Ishikawa (cell line): Measurements from ENCODE around the gene CCDC187.
A peak's percentile ranks its signal among the peaks of the same experiment; 100 is the strongest.

ENCODE experiments used
- CEBPB ChIP-seq: IDR thresholded peaks from 2 replicates; pipeline ENCODE4 v1.6.1; 2012
- CREB1 ChIP-seq: IDR thresholded peaks from 2 replicates; pipeline ENCODE4 v1.6.1; 2012; ENCODE audit warnings: low read depth
- EGR1 ChIP-seq: IDR thresholded peaks from 2 replicates; pipeline ENCODE4 v1.6.1; 2012
- EP300 ChIP-seq: IDR thresholded peaks from 2 replicates; pipeline ENCODE4 v1.6.1; 2012; ENCODE audit warnings: borderline replicate concordance
- FOXM1 ChIP-seq: IDR thresholded peaks from 2 replicates; pipeline ENCODE4 v1.6.1; 2012; ENCODE audit warnings: low read depth, borderline replicate concordance
- NFIC ChIP-seq: IDR thresholded peaks from 2 replicates; pipeline ENCODE4 v1.6.1; 2012
- RAD21 ChIP-seq: IDR thresholded peaks from 2 replicates; pipeline ENCODE4 v1.6.1; 2012; ENCODE audit warnings: low read depth
- REST ChIP-seq: IDR thresholded peaks from 2 replicates; pipeline ENCODE4 v1.6.1; 2012; ENCODE audit warnings: low read depth, mild to moderate bottlenecking
- TAF1 ChIP-seq: IDR thresholded peaks from 2 replicates; pipeline ENCODE4 v1.6.1; 2012; ENCODE audit warnings: low read depth, mild to moderate bottlenecking
- TCF12 ChIP-seq: IDR thresholded peaks from 2 replicates; pipeline ENCODE4 v1.6.1; 2012; ENCODE audit warnings: low read depth
- TEAD4 ChIP-seq: IDR thresholded peaks from 2 replicates; pipeline ENCODE4 v1.6.1; 2012
- YY1 ChIP-seq: IDR thresholded peaks from 2 replicates; pipeline ENCODE4 v1.6.1; 2012; ENCODE audit warnings: low read depth
- ZBTB7A ChIP-seq: IDR thresholded peaks from 2 replicates; pipeline ENCODE4 v1.6.1; 2012; ENCODE audit warnings: low read depth
- TF ChIP-seq, protein P1 (sequence below): IDR thresholded peaks from 2 replicates; pipeline ENCODE4 v1.6.1; 2012
- TF ChIP-seq, protein P2 (sequence below): IDR thresholded peaks from 2 replicates; pipeline ENCODE4 v1.6.1; 2012

The CCDC187 gene

GRCh38 chr9:136285501-136286358 is 18.2 kb downstream of the CCDC187 start:
- TF ChIP-seq CREB1: no peak

- TF ChIP-seq NFIC: no peak
- TF ChIP-seq TEAD4: no peak
- 0 out of 2 replicates have a peak, but pooled peaks have one; percentile 29 for TF ChIP-seq ZBTB7A
- TF ChIP-seq, protein P1, sequence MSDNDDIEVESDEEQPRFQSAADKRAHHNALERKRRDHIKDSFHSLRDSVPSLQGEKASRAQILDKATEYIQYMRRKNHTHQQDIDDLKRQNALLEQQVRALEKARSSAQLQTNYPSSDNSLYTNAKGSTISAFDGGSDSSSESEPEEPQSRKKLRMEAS: no peak
- TF ChIP-seq YY1: no peak
- no peak for TF ChIP-seq CEBPB
- no peak for TF ChIP-seq RAD21
These were observed 18.9 kb downstream of the CCDC187 start for GRCh38 chr9:136284951-136285350.

DNA sequence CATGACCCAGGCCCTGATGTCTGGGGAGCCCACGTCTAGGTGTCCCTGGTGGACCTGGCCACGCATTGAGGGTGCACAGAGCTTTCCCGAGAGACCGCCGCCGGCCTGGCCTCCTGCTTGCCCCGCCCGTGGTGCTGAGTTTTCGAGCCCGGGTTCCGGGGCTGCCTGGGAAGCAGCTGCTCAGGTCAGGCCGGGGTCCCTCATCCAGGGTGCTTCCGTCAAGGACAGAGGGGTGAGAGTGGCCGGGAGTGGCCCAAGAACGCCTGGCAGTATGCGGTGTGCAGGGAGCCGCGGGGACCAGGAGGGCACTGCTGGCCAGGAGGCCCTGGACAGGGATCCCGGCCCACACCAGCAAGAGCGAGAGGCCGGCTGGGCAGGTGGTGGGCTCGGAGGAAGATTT is 19.6 kb downstream of the CCDC187 start:
- TF ChIP-seq, protein P2, sequence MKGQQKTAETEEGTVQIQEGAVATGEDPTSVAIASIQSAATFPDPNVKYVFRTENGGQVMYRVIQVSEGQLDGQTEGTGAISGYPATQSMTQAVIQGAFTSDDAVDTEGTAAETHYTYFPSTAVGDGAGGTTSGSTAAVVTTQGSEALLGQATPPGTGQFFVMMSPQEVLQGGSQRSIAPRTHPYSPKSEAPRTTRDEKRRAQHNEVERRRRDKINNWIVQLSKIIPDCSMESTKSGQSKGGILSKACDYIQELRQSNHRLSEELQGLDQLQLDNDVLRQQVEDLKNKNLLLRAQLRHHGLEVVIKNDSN: no peak

DNA sequence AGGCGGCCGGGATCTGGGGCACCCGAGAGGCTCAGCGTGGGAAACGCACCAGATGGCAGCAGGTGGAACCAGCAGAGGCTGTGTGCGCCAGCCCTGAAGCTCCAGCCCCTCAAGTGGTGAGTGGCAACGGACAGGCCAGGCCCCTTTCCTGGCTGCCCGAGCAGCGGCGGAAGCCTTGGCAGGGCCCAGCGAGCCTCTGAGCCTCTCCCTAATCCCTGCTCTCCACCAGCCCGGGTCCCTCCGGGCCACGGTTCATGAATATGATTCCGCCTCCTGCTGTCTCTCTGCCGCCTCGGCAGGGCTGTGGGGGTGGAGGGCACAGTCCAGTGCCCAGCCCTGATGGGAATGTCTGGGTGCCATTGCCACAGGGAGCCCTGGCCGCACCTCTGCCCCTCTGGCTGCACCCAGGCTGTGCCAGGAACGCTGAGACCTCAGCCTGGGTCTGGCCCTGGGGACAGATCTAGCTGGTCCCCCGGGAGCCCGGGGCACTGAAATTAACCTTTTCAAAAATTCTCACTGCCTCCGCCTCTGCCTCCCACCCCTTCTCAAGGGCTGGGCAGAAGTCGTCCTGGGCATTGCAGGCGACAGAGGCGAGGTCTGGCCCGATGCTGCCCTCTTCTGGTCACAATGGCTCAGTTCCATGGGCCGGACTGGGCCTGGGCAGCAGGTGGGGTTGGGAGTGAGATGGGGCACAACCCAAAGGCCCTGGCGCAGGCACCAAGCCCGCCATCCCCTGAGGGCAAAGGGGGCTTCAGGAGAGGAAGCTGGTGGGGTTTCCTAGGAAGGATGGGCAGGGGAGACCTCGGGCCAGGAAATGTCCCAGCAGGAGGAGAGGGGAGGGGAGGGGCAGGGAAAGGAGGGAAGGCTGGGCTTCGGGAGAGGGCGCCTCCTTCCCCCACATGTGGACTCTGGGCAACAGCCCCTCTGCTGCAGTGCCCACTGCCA is 20.3 kb downstream of the CCDC187 start:
- TF ChIP-seq TCF12: peak; percentile 85
- no peak for TF ChIP-seq ZBTB7A
- TF ChIP-seq RAD21: peak; percentile 93
- TF ChIP-seq EGR1: peak; percentile 63
- no peak for TF ChIP-seq CEBPB
- TF ChIP-seq, protein P1: peak; percentile 51
- peak; percentile 82 for TF ChIP-seq EP300
- 0 out of 2 replicates have a peak, but pooled peaks have one; percentile 11 for TF ChIP-seq NFIC
- TF ChIP-seq, protein P2: no peak

GRCh38 chr9:136282272-136282861 is 21.5 kb downstream of the CCDC187 start:
- TF ChIP-seq, protein P1: peak; percentile 67
- TF ChIP-seq TAF1: no peak
- TF ChIP-seq, protein P2: no peak
- peak; percentile 83 for TF ChIP-seq ZBTB7A
- peak; percentile 95 for TF ChIP-seq FOXM1
- TF ChIP-seq RAD21: 0 out of 2 replicates have a peak, but pooled peaks have one; percentile 1
- peak; percentile 64; the same call in 1 of the 2 replicates for TF ChIP-seq EGR1
- TF ChIP-seq NFIC: peak; percentile 96
- TF ChIP-seq EP300: peak; percentile 98
- TF ChIP-seq REST: no peak; the same call in 1 of the 2 replicates
- TF ChIP-seq CREB1: no peak
- peak; percentile 98 for TF ChIP-seq TEAD4
- TF ChIP-seq CEBPB: 0 out of 2 replicates have a peak, but pooled peaks have one; percentile 29
- peak; percentile 100 for TF ChIP-seq TCF12
- peak; percentile 59; the same call in 1 of the 2 replicates for TF ChIP-seq YY1
